Neuronal stem cell (in vitro differentiated cells): ENCODE results near the gene AUTS2.

Source experiments
- DNase-seq: peaks from one replicate; pipeline ENCODE4 v3.0.0-alpha.2; 2013; ENCODE audit warnings: low spot score
- H2AFZ ChIP-seq: one replicate; pipeline ENCODE4 v1.6.1; 2013; ENCODE audit warnings: mild to moderate bottlenecking, low read length, inconsistent platforms
- H2AK5ac ChIP-seq: 2 replicates; pipeline ENCODE4 v1.6.1; 2013; ENCODE audit warnings: low read depth, mild to moderate bottlenecking, inconsistent platforms, low read length, moderate library complexity, mixed read lengths
- H2BK120ac ChIP-seq: 2 replicates; pipeline ENCODE4 v1.6.1; 2013; ENCODE audit warnings: low read depth, mild to moderate bottlenecking, inconsistent platforms, low read length, moderate library complexity, mixed read lengths
- H2BK12ac ChIP-seq: one replicate; pipeline ENCODE4 v1.6.1; 2013; ENCODE audit warnings: low read length, inconsistent platforms
- H2BK15ac ChIP-seq: 2 replicates; pipeline ENCODE4 v1.6.1; 2013; ENCODE audit warnings: mild to moderate bottlenecking, low read length, inconsistent platforms, mixed read lengths
- H2BK5ac ChIP-seq: one replicate; pipeline ENCODE4 v1.6.1; 2013; ENCODE audit warnings: inconsistent platforms, mild to moderate bottlenecking, low read length, moderate library complexity
- H3K14ac ChIP-seq: one replicate; pipeline ENCODE4 v1.6.1; 2013; ENCODE audit warnings: low read length, inconsistent platforms
- H3K18ac ChIP-seq: 2 replicates; pipeline ENCODE4 v1.6.1; 2013; ENCODE audit warnings: low read length, inconsistent platforms
- H3K23ac ChIP-seq: 2 replicates; pipeline ENCODE4 v1.6.1; 2013; ENCODE audit warnings: low read depth, mild to moderate bottlenecking, mixed read lengths, low read length, inconsistent platforms; ENCODE audit not compliant: poor library complexity
- H3K27ac ChIP-seq: replicated peaks from 3 replicates; pipeline ENCODE4 v1.5.1; 2013; ENCODE audit warnings: low read length, inconsistent platforms
- H3K27me3 ChIP-seq, 3 experiments: 2 replicates each; pipeline ENCODE4 v1.6.1; 2013; ENCODE audit warnings: low read length in 3 of 3, mild to moderate bottlenecking in 2 of 3, inconsistent platforms in 1 of 3, low read depth in 1 of 3, mixed read lengths in 1 of 3, moderate library complexity in 1 of 3; ENCODE audit not compliant: control insufficient read depth in 3 of 3, insufficient read depth in 3 of 3
- H3K36me3 ChIP-seq, 2 donors: replicated peaks in 1 of 2; 2 replicates each; pipeline ENCODE4 v1.6.1; 2013; ENCODE audit warnings: low read length in 2 of 2; ENCODE audit not compliant: control insufficient read depth in 2 of 2, insufficient read depth in 2 of 2
- H3K4ac ChIP-seq: 2 replicates; pipeline ENCODE4 v1.6.1; 2013; ENCODE audit warnings: inconsistent platforms, mild to moderate bottlenecking, low read length, moderate library complexity
- H3K4me1 ChIP-seq, 2 donors: 1 replicate in 1 of 2; 2 replicates in 1 of 2; pipeline ENCODE4 v1.6.1; 2013; ENCODE audit warnings: low read length in 2 of 2, low read depth in 1 of 2; ENCODE audit not compliant: control insufficient read depth in 2 of 2, insufficient read depth in 1 of 2
- H3K4me2 ChIP-seq: one replicate; pipeline ENCODE4 v1.6.1; 2013; ENCODE audit warnings: mild to moderate bottlenecking, low read length, inconsistent platforms; ENCODE audit not compliant: insufficient read depth, poor library complexity, severe bottlenecking
- H3K4me3 ChIP-seq, 2 donors: 2 replicates each; pipeline ENCODE4 v1.5.1; 2013; ENCODE audit warnings: low read length in 2 of 2, mild to moderate bottlenecking in 2 of 2, inconsistent platforms in 1 of 2, moderate library complexity in 1 of 2
- H3K79me1 ChIP-seq: one replicate; pipeline ENCODE4 v1.6.1; 2013; ENCODE audit warnings: low read depth, mild to moderate bottlenecking, inconsistent platforms, low read length, moderate library complexity
- H3K9ac ChIP-seq: one replicate; pipeline ENCODE4 v1.6.1; 2013; ENCODE audit warnings: mild to moderate bottlenecking, low read depth, low read length, inconsistent platforms; ENCODE audit not compliant: poor library complexity
- H3K9me3 ChIP-seq, 2 donors: replicated peaks in 1 of 2; 2 replicates each; pipeline versions ENCODE3 to v1.6.1; 2013; ENCODE audit warnings: low read length in 2 of 2, mild to moderate bottlenecking in 2 of 2, inconsistent platforms in 1 of 2, low read depth in 1 of 2, mixed read lengths in 1 of 2, moderate library complexity in 1 of 2; ENCODE audit not compliant: control insufficient read depth in 2 of 2, insufficient read depth in 1 of 2
- H4K8ac ChIP-seq: one replicate; pipeline ENCODE4 v1.6.1; 2013; ENCODE audit warnings: low read depth, mild to moderate bottlenecking, inconsistent platforms, low read length, moderate library complexity
- H4K91ac ChIP-seq: one replicate; pipeline ENCODE4 v1.6.1; 2013; ENCODE audit warnings: low read length, low read depth, mild to moderate bottlenecking, inconsistent platforms; ENCODE audit not compliant: poor library complexity
- WGBS, 2 donors: extraction: QIAGEN DNeasy Blood & Tissue Kit; methylation state at CpG; one replicate each; pipeline ENCODE4 v1.1.7; 2013; ENCODE audit warnings: missing lambda C conversion rate in 2 of 2, mixed read lengths in 1 of 2; ENCODE audit not compliant: insufficient read length in 2 of 2, insufficient replicate concordance in 1 of 2; ENCODE audit errors: extremely low coverage in 2 of 2; 5-methylcytosine and 5-hydroxymethylcytosine counted together

AUTS2 gene

DNA sequence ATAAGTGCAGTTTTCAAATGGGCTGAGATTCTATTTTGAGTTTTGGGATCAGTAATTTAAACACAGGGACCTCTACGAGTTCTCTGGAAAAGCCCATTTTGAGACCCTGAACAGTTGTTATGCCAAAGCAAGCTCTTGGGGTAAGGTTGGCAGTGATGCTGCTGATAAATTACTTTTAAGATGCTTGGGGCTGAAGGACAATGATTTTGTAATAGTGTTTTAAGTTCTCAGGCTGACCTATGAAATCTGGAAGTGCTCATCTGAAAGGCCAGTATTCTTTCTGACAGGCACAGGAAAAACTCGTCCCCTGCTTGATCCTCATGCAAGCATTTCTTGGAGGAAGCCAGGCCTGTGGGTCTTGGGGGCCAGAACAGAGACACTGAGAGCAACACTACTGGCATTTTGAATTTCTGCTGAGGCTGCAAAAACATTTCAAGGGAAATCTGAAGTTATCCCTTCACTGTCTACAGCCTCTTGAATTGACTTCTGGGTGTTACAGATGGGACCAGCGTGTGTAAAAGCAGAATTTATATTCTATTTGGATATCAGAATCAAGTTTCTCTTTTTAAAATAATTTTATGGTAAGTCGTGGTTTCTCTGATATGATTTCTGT, 79.7 kb downstream of the AUTS2 start:
- Histone ChIP-seq H3K27ac (no peak overlapping the region), H4K8ac (no peak overlapping the region), H3K4me1 (peaks cover 3 to 30% of the 10 kb centered on the region in 2 donors), H3K14ac (no peak overlapping the region), H2AK5ac (no peak overlapping the region), H3K18ac (no peak overlapping the region), H2BK12ac (no peak overlapping the region), H2BK15ac (no peak overlapping the region), H3K9ac (no peak overlapping the region), H2AFZ (no peak overlapping the region), H3K27me3 (no peaks in the 10 kb centered on the region), H2BK120ac (no peak overlapping the region), H3K79me1 (no peaks in the 10 kb centered on the region), H4K91ac (no peak overlapping the region), H3K4me2 (no peak overlapping the region), H3K9me3 (no peaks in the 10 kb centered on the region), H3K4ac (no peak overlapping the region), H3K23ac (no peak overlapping the region), H3K36me3 (no peaks in the 10 kb centered on the region), H2BK5ac (no peak overlapping the region), H3K4me3 (no peak overlapping the region)
- DNase-seq: no peak
- no CpG with 5 or more reads among the region's 4 CpGs for WGBS, 2 donors

DNA sequence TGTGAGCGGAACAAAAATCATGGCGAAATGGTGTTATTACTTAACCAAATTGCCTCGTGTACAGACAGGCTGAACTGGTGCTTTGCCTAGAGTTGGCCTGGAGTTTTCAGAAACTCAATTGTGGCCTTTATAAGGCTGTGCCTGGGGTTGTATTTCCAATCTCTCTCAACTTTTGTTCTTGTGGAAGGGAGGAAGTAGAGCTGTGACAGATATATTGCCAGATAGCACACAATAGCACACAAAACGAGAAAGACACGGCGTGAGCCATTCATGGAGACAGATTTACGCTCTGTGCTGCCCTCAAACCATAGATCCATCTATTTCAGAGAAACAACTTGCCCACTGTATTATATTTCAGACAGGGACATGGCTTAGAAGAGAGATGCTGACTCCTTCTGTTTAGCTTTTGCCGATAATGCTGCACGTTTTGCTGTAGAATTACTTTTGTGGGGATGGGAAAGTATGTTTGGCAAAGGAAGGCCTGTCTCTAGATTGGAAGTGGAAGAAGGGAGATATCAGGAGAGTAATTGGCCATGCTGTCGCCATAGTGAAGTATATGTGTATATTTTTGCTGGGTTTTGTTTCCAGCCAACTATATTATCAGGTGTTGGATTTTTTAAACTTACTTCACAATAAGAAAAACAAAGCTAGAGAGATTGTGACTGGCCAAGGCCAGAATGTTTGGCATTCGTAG, 80.4 kb downstream of the AUTS2 start:
- no peaks in the 10 kb centered on the region for H3K27me3 ChIP-seq
- H2BK120ac ChIP-seq: no peak overlapping the region
- H3K9me3 ChIP-seq: no peaks in the 10 kb centered on the region
- no peak overlapping the region for H2AK5ac ChIP-seq
- H3K27ac ChIP-seq: no peak overlapping the region
- H2AFZ ChIP-seq: no peak overlapping the region
- no peaks in the 10 kb centered on the region for H3K36me3 ChIP-seq
- H3K4ac ChIP-seq: no peak overlapping the region
- H3K4me3 ChIP-seq: no peak overlapping the region
- H3K9ac ChIP-seq: no peak overlapping the region
- H2BK12ac ChIP-seq: no peak overlapping the region
- H3K14ac ChIP-seq: no peak overlapping the region
- DNase-seq: no peak
- no peak overlapping the region for H4K8ac ChIP-seq
- no peaks in the 10 kb centered on the region for H3K79me1 ChIP-seq
- WGBS, 2 donors: no CpG with 5 or more reads among the region's 11 CpGs
- H4K91ac ChIP-seq: no peak overlapping the region
- H3K4me2 ChIP-seq: no peak overlapping the region
- no peak overlapping the region for H3K18ac ChIP-seq
- no peak overlapping the region for H2BK15ac ChIP-seq
- peaks cover 3 to 32% of the 10 kb centered on the region in 2 donors for H3K4me1 ChIP-seq
- no peak overlapping the region for H3K23ac ChIP-seq
- H2BK5ac ChIP-seq: no peak overlapping the region

DNA sequence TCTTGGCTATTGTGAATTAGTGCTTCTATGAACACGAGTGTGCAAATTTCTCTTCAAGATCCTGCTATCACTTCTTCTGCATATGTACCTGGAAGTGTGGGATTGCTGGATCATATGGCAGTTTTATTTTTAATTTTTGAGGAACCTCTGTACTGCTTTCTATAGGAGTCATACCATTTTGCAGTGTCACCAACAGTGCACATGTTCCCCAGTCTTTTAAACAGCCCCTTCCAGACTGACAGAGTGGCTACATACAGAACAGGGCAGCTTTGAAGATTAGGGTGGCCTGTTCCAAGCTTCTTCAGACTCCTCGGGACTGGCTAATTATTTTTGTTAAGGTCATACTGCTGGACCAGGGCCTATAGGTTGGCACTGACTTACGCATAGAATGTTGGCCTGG, 82.9 kb downstream of the AUTS2 start:
- Histone ChIP-seq H3K4ac (no peak overlapping the region), H3K9ac (no peak overlapping the region), H2BK12ac (no peak overlapping the region), H2AFZ (no peak overlapping the region), H3K4me2 (no peak overlapping the region), H3K4me1 (peaks cover 10 to 34% of the 10 kb centered on the region in 2 donors), H2AK5ac (no peak overlapping the region), H3K27ac (no peak overlapping the region), H2BK15ac (no peak overlapping the region), H2BK120ac (no peak overlapping the region), H3K23ac (no peak overlapping the region), H3K27me3 (no peaks in the 10 kb centered on the region), H3K36me3 (no peaks in the 10 kb centered on the region), H3K18ac (no peak overlapping the region), H4K91ac (no peak overlapping the region), H2BK5ac (no peak overlapping the region), H3K9me3 (no peaks in the 10 kb centered on the region), H4K8ac (no peak overlapping the region), H3K14ac (no peak overlapping the region), H3K4me3 (no peak overlapping the region), H3K79me1 (no peaks in the 10 kb centered on the region)
- WGBS, 2 donors: no CpG with 5 or more reads among the region's 3 CpGs
- no peak for DNase-seq

DNA sequence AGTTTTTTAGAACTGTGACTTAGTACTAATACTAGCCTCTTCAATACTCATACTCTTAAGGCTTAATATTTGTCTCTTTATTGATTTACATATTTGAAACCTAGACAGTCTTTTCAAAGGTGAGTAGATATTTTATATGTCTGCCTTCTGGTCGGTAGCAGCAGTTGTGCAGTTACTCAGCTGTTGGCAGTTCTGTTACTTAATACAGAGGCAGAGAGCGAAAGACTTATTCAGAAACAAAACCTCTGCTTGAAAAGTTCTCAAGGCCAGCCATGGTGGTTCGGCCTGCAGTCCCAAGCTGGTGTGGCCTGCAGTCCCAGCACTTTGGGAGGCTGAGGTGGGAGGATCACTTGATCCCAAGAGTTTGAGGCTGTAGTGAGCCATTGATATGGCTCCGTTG, 84.2 kb downstream of the AUTS2 start:
- no peaks in the 10 kb centered on the region for H3K36me3 ChIP-seq
- no peak overlapping the region for H3K4me2 ChIP-seq
- H4K91ac ChIP-seq: no peak overlapping the region
- no peak overlapping the region for H3K4me3 ChIP-seq
- DNase-seq: no peak
- no peaks in the 10 kb centered on the region for H3K9me3 ChIP-seq
- H3K4ac ChIP-seq: no peak overlapping the region
- WGBS, 2 donors: no CpG with 5 or more reads among the region's 4 CpGs
- H3K18ac ChIP-seq: no peak overlapping the region
- no peaks in the 10 kb centered on the region for H3K27me3 ChIP-seq
- peaks cover 10 to 26% of the 10 kb centered on the region in 2 donors for H3K4me1 ChIP-seq
- no peak overlapping the region for H2BK12ac ChIP-seq
- no peak overlapping the region for H3K14ac ChIP-seq
- no peak overlapping the region for H4K8ac ChIP-seq
- H3K79me1 ChIP-seq: no peaks in the 10 kb centered on the region
- no peak overlapping the region for H2BK5ac ChIP-seq
- no peak overlapping the region for H3K27ac ChIP-seq
- H2AFZ ChIP-seq: no peak overlapping the region
- no peak overlapping the region for H2AK5ac ChIP-seq
- H3K23ac ChIP-seq: no peak overlapping the region
- H2BK120ac ChIP-seq: no peak overlapping the region
- no peak overlapping the region for H3K9ac ChIP-seq
- no peak overlapping the region for H2BK15ac ChIP-seq
